Stimulated activated CD8-positive, alpha-beta memory T cell treated with anti-CD3 and anti-CD28 coated beads, Interleukin-12 subunit alpha, Interleukin-12 subunit beta, amount 100 ng/mL, for 1 hour (primary cell): Measurements from ENCODE around the gene ITGAE.

Source experiments
- DNase-seq: peaks from one replicate; pipeline ENCODE4 v3.0.0-alpha.2; 2020; ENCODE audit warnings: low read depth

ITGAE gene

DNA sequence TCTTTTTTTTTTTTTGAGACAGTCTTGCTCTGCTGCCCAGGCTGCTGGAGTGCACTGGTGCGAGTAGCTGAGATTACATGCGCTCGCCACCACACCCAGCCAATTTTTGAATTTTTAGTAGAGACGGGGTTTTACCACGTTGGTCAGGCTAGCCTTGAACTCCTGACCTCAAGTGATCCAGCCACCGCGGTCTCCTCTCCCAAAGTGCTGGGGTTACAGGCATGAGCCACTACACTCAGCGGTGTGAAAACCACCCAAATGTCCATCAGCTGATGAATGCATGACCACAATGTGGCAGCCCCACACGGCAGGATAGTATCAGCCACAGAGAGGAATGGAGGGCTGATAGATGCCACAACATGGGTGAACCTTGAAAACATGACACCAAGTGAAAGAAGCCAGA, 107.2 kb downstream of the ITGAE start:
- no peak for DNase-seq

DNA sequence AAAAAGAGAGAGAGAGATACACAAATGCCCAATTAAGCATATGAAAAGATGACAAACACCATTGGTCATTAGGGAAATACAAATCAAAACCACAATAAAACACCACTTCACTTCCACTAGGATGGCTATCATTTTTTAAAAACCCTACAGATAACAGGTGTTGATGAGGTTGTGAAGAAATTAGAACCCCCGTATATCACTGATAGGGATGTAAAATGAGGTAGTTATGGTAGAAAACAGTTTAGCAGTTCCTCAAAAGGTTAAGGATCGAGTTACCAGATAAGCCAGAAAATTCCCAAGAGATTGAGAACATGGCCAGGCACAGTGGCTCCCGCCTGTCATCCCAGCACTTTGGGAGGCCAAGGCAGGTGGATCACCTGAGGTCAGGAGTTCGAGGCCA, 107.8 kb downstream of the ITGAE start:
- no peak for DNase-seq

DNA sequence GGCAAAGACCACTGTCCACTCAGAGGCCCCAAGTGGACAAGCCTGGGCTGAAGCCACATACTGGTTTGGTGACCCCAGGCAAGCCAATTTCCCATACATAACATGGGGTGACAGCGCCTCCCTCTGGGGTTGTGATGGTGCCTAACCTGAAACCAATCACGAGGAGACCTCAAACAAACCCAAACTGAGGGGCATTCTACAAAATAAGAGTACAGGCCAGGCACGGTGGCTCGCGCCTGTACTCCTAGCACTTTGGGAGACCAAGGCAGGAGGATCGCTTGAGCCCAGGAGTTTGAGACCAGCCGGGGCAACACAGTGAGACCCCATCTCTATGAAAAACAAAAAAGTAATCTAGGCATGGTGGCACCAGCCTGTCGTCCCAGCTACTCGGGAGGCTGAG, 108.6 kb downstream of the ITGAE start:
- no peak for DNase-seq

DNA sequence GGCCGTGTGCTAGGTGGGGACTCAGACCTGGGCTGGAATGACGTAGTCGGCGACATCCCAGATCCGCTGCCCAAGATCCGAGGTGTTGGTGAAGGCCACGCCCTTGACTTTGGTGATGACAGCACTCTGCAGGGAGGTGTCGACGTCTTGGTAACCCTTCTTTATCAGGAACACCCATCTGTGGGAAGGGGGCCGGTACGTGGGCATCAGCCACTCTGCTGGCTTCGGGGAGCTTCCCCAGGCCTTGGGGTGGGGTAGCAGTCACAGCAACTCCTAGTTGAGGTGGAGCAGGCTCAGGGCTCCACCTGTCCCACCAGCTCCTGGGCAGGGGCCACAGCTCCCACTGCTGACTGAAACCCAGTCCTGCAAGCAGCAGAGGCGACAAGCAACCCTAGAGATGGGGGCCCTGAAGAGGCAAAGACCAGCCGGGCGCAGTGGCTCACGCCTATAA, 109.3 kb downstream of the ITGAE start:
- DNase-seq, result no peak

DNA sequence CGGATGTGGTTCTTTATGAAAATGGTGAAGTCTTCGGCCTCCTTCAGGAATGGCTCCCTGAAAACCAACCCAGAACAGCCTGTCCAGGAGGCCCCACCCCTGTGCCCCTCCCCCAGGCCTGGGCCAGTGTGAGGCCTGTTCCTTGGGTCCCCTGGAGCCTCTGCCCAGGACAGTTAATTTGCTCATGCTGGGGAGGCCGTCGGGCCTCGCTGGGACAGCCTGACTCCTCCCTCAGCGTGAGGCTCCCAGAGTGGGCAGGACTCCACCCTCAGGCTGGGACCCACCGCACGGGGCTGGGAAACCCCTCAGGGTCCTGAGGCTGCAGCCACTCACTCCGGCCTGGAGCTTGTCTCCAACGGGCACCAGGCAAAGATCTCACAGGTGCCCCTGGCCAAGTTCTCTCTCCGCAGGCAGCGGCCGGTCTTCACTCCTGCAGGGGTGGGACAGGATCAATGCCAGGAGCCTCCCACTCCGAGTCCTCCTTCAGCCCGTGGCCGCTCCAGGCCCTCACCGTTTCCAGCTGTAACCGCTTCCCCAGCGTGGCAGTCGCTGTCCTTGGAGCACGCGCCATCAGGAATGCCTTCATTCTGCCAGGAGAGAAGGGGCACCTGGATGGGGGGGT, 110.8 kb downstream of the ITGAE start:
- no peak for DNase-seq

DNA sequence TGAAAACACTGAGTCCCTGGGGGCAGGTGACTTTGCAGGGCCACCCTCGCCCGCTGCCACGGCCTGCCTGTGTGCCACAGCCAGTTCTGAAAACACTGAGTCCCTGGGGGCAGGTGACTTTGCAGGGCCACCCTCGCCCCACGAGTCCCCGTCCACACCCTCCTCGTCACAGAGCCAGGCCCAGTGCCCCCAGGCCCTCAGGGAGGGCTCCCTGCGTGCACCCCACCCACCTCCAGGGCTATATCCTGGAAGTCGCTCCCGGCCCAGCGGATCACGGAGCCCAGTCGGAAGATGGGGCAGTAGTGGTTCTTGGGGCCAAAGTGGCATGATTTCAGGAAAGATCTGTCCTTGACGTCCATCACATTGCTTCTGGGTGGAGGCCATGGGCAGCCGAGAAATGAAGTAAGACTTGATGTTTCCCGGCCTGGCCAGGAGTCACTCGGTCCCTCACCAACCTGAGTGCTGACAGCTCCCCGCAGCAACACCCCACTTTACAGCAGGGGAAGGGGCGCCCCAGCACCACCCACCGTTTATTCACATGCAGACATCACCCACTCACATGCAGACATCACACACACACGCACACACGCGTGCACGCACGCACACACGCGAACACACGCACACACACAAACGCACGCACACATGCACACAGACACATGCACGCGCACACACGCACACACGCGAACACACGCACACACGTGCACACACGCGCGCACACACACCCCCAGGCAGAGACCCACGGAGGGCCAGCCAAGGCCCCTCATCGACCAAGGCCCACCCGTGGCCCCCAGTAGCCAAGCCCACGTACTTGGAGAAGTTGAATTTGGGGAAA, 111.5 kb downstream of the ITGAE start:
- DNase-seq, result no peak

DNA sequence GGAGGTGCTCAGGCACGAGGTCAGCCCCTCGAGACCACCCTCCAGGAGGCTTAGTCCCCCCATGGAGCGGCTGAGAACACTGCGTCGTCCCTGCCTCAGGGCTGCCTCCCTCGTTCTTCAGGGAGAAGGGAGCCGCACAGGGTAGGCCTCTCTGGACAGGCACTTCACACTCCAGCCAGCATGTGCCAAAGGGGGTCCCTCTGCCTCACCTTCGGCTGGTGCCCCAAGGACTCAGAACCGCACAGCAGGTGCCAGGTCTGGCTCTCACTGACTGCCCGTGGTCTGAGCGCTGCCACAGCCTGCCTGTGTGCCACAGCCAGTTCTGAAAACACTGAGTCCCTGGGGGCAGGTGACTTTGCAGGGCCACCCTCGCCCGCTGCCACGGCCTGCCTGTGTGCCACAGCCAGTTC, 112.1 kb downstream of the ITGAE start:
- no peak for DNase-seq

DNA sequence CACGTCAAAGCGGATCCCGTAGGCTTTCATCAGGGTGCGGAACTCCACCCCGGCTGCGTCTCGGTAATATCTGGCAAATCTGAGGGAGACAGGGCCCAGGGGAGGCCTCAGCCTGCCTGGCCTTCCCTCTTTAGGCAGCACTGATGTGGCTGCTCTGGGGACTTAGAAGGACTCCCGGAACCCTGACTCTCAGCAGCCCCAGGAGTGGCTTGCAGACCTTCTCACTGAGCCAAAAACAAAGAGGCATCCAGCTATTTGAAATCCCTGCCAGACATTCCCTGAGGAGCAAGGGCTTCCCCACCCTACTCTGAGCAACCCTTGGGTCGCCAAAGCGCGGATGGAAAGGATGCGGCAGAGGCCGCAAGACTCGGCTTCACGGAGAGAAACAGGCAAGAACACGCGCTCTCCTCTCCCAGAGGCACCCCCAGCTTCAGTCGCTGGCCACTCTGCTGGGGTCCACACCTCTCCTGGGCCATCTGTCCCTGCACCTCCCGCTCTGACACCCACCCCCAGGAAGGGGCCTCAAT, 112.9 kb downstream of the ITGAE start:
- no peak for DNase-seq

DNA sequence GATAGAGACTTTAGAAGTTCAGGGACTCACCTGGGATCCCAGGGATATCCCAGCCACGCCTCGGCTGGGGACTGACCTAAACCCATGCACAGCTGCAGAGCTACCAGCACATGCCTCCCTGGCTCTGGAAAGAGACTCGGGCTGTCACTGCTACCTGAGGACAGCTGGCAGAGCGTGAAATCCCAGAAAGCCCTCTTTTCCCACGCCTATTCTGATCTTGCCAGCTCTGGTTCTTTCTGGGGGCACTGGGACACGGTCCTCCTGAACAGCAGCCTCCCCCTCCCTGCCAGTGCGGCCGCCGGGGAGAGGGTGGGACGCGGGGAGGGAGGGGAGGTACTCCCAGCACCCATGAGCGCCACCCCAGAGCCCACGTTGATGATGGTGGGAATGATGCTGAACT, 115.8 kb downstream of the ITGAE start:
- no peak for DNase-seq

DNA sequence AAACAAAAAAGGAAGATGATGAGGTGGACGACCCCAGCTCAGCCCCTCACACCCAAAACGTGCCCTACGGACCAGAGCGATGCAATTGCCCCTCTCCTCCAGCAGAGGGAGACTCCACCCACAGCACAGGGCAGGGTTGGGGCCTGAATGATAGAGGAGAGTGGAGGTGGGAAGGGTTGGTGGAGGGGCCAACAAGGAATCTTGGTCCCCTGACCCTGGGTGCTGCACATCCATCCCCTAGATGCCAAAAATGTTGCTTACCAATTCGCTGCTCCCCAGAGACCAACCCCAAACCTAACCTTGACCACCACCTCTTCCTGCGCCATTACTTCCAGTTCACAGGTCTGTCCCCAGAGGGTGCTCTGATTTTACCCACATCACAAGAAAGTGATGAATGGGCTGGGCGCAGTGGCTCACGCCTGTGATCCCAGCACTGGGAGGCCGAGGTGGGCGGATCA, 117.9 kb downstream of the ITGAE start:
- peak; percentile 25 for DNase-seq

DNA sequence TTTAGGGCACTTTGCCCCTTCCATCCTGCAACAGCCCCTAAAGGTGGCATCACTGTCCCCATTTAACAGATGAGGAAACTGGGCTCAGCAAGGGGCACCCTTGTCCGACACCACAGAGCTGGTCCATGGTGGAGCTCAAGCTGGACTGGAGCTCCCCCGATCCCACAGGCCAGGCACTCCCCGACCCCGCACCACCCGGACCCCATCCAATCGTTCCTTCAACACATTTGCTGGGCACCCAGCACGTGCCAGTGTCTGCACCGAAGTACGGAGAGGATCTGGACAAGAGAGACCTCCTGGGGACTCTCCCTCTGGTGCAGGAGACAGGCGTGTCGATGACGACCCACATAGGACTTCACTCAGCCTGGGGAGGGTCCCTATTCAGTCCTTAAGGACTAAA, 119.0 kb downstream of the ITGAE start:
- DNase-seq, result no peak

DNA sequence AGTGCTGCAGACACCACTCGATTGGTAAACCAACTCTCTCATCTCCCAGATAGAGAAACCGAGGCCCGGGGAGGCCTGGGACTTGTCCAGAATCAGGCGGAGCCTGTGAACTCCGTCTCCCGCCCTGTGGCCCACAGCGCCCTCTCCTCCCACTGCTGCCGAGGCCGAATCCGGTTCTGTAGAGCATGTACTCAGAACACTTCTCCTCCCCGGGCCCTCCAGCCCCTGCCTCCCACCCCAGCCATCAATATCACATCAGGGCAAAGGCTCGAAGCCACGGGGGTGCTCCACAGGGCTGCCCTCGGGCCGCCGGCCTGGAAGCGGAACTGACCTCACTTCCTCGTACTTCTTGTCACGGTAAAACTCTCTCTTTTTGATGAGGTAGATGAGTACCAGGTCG, 119.4 kb downstream of the ITGAE start:
- DNase-seq, result no peak

DNA sequence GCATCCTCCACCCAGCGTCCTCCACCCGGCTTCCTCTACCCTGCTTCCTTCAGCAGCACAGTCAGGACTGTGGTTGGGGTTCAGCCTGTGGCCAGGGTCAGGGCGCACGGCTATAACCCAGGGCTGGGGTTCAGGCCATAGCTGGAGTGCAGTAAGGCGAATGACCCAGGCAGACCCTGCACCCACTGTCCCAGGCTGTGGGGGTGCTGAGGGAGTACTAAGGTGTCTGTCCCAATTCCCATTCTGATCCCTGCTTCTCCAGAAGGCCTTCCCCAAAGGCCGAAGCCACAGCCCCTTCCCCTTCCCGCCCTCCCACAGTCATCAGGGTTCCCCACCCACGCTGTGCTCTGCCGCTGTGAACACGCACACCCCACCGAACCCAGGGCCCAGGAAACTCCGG, 119.9 kb downstream of the ITGAE start:
- no peak for DNase-seq

DNA sequence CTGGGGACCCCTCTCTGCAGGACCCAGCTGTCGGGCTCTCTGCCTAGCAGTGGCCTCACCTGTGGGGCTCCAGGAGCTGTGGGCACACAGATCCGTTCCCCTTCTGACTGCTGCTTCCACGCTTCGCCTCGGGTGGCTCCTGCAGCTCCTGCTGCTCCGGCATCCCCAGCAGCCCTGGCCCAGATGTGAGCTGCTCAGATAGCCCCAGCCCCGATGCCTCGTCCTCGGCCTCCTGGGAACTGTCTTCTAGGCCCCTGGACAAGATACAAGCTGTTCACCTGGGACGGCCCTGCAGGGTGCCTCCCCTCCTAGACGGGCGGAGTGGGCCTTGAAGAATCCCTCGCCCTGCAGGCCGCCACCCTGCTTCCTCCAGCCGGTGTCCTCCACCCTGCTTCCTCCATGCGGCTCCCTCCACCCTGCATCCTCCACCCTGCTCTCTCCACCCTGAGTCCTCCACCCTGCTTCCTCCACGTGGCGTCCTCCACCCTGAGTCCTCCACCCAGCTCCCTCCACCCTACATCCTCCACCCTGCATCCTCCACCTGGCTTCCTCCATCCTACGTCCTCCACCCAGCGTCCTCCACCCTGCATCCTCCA, 121.4 kb downstream of the ITGAE start:
- no peak for DNase-seq

DNA sequence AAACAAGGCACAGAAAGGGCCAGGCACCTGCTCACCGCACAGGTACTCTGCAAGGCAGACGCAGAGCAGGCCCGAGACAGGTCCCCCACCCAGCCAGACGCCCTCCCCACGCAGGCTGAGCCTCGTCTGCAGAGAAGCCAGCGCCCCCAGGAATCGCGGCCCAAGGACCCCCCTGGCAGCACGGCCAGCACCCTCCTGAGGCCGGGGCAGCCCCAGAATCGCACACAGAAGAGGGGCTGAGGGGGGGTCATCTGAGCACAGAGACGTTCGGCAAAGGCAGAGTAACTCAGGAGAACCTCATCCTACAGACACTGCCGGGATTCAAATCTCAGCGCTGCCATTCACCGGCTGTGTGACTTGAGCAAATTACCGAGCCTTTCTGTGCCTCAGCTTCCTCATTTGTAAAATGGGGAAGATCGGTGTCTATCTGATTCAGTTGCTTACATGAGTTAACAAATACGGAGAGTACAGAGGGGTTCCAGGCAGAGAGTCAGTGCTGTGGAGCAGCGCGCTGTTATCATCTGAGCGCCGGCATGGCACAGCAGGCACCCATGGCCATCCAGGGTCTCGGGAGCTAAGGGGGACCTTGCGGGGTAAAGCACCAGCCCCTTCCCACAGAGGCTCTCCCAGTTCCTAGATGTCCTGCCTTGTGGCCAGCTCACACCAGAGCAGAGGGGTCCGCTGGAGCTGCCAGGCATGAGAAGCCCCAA, 122.0 kb downstream of the ITGAE start:
- no peak for DNase-seq

DNA sequence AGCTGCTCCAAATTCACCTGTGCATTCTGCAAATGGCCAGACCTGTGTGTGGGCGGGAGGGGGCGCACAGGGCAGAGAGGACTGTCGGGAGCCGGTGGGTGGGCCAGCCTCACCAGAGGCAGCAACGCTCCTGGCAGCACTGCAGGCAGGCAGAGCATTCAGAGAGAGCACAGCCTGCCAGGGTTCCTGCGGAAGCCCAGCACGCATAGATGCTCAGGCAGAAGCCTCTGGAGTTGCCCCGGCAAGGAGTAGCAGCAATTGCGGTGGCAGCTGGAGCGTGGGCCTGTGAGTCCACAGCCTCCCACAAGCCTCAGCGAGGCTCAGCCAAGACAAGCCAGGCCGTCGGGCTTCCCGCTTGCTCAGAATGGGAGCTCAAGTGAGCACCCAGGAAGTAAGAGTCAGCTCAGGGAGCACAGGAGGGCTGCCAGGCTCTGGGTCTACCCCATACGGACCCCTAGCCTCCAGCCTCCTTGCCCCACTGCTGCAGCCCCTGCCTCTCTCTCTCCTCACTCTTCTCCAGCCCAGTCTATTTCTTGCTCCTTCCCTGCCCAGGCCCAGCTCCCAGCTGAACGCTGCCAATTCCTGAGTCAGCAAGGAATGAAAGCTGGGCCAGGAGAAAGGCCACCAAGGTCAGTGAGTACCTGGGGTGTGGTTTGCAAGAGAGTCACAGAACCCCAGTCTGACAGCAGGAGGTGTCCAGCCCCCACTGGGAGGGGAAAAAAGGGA, 122.7 kb downstream of the ITGAE start:
- no peak for DNase-seq

DNA sequence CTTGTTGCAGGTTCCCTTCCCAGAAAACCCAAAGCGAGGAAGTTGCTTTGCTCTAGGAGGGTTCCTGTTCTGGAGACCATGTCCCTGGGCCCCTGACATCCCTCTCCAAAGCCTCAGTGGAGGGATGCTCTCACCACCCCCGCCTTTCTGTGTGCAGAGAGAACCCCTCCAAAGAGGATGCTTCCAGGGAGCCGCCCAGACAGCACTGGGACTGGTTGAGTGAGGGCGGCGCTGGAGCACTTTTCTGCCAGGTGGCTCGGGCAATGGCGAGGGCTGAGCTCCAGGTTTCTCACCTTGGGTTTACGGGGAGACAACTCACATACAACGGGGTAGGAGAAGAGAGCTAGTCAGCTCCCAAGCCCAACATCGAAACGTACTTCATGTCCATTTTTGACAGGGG, 125.1 kb downstream of the ITGAE start:
- no peak for DNase-seq

DNA sequence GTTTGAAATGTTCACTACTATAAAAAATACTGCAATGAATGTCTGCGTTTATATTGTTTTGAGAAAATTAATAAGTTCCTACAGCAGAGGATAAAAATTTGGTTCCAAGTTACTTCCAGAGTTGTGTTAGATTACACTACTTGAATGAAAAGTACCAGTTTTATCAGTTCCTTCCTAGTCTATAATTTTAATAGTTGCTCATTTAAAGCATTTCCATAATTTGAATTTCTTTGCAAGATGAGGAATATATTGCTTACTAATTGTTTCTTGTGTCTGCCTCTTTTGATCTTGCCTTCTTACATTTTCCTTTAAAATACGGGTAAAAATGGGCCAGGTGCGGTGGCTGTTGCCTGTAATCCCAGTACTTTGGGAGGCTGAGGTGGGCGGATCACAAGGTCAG, 128.4 kb downstream of the ITGAE start:
- no peak for DNase-seq

DNA sequence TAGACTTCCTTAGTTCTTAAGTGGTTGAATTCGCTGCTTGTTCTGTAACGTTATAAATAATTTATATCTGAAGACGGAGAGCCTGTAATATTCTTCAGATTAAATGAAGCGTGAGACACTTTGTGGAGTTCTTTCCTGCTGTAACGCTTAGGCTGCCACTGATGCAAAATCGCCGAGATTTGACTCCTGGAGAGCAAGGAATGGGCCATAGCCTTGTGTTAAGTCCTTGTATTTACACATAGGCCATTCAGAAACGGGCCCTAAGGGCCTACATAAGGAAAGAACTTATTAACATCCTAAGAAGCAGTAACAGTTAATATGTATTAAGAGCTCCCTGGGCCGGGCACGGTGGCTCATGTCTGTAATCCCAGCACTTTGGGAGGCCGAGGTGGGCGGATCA, 131.4 kb downstream of the ITGAE start:
- no peak for DNase-seq

DNA sequence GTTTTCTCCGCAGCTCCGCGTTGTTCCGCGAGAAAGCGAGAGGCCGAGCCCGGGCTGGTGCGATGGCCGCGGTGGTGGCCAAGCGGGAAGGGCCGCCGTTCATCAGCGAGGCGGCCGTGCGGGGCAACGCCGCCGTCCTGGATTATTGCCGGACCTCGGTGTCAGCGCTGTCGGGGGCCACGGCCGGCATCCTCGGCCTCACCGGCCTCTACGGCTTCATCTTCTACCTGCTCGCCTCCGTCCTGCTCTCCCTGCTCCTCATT, 132.0 kb downstream of the ITGAE start:
- no peak for DNase-seq

DNA sequence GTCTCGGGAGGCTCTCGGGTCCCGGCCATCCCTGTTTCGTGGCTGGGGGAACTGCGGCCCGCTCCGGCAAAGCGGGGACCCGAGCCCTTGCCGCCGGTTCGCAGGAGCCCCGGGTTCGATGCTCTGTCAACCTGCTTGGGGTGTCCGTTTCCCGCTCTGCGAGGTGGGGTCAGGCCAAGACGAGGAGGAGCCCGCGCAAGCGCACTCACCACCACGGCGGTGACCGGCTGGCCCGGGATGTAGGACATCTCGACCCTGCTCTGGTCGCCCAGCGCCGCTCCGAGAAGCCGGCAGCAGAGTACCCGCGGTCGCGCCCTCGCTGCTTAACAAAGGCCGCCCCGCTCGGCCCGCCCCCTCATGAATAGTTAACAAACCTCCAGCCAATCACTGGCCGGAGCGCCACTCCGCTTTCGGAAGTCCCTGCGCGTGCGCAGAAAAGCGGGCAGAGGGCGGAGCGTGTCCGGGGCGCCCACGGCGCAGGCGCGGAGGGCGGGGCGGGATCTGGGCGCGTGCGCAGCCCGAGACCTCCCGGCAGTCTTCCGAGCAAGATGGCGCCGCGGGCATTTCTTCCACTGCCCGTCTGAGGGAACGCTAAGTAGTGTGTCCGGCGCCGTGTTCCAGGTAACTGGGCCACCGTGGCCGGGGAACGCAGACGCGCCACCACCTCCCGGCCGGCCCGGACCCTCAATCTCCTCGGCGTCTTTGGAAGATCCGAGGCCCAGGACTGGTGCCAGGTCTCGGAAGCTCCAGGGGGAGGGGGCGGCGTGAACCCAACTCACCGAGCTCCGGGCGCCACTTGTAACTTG, 132.5 kb downstream of the ITGAE start, which contains the start of the genes EMC6 and TAX1BP3:
Gene EMC6 (plus strand): TSS at position 534 of the 806 bp plus-strand sequence. CDS start 335 bp downstream, outside the sequence.
Gene TAX1BP3 (minus strand): TSS at position 300 of the 806 bp plus-strand sequence. CDS start 52 bp downstream, at position 248.
- DNase-seq, result peak; percentile 99
